ENCODE measurements around the gene MED12L. TPM values are rescaled to one million over a fixed set of nuclear protein-coding genes. Genes with fewer than 3 reads are reported as not detected.
A peak's percentile ranks its signal among the peaks of the same experiment; 100 is the strongest.

The MED12L gene
- total RNA-seq, 2 donors from 2014 or later = 3.3 to 6.4 TPM

DNA sequence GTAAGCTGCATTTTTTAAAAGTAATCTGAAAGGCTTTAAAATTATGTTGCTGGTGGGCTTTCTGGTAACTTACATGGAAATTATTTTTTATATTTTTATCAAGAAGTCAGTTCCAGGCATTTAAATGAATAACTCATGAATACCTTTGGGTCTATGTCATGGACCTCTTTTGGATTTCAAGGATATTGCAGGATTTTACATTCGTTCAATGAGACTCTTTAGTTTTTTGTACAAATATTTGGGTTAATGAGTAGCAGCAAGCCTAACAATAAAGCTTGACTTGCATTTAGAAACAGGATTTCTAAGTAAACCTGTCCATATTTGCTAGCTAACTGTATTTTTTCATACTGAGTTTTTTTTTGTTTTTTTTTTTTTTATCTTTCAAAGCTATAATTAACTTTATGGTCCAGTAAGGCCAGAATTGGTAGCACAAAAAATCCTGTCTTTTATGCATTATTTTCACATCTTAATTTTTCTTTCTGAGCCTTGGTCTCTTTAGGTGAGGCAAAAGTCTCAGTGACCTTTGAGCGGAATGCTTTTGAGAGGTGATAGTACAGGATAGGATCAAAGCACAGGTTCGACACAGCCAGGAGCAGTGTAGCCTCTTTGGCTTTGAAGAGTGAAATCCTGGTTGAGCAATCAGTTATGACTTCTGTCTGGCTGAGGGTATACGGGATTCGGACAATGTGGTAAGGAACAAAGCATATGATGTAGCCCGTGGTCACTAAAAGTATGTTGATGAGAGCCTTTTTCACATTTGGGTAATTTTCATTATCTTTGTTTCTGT, 112.7 kb downstream of the MED12L start:
- no peak for ATAC-seq (replicated peaks)
- Mint-ChIP-seq H3K27me3 (no peaks in the 10 kb centered on the region), H3K27ac (peak overlapping the region; percentile 95), H3K9me3 (no peaks in the 10 kb centered on the region), H3K4me1 (peaks cover 13% of the 10 kb centered on the region), H3K4me3 (peak overlapping the region; percentile 89), H3K36me3 (ENCODE audit: low read depth) (peaks cover 70% of the 10 kb centered on the region)

GRCh38 chr3:151198849-151199248, 113.4 kb downstream of the MED12L start:
- H3K4me1 Mint-ChIP-seq = peaks cover 14% of the 10 kb centered on the region
- no peaks in the 10 kb centered on the region for H3K27me3 Mint-ChIP-seq
- peaks cover 72% of the 10 kb centered on the region for H3K36me3 Mint-ChIP-seq (ENCODE audit: low read depth)
- H3K9me3 Mint-ChIP-seq = no peaks in the 10 kb centered on the region
- peak overlapping the region; percentile 95 for H3K27ac Mint-ChIP-seq
- peak overlapping the region; percentile 89 for H3K4me3 Mint-ChIP-seq
- ATAC-seq (replicated peaks) = no peak

GRCh38 chr3:151199554-151200438, 114.3 kb downstream of the MED12L start:
- peaks cover 69% of the 10 kb centered on the region for H3K36me3 Mint-ChIP-seq (ENCODE audit: low read depth)
- peak overlapping the region; percentile 95 for H3K27ac Mint-ChIP-seq
- peaks cover 22% of the 10 kb centered on the region for H3K4me1 Mint-ChIP-seq
- H3K9me3 Mint-ChIP-seq = no peaks in the 10 kb centered on the region
- peak overlapping the region; percentile 89 for H3K4me3 Mint-ChIP-seq
- H3K27me3 Mint-ChIP-seq = no peaks in the 10 kb centered on the region
- ATAC-seq (replicated peaks) = peak; percentile 34

GRCh38 chr3:151200586-151200985, 115.1 kb downstream of the MED12L start:
- no peaks in the 10 kb centered on the region for H3K9me3 Mint-ChIP-seq
- peaks cover 22% of the 10 kb centered on the region for H3K4me1 Mint-ChIP-seq
- H3K4me3 Mint-ChIP-seq = peak overlapping the region; percentile 89
- no peaks in the 10 kb centered on the region for H3K27me3 Mint-ChIP-seq
- peak overlapping the region; percentile 95 for H3K27ac Mint-ChIP-seq
- ATAC-seq (replicated peaks) = no peak
- peaks cover 76% of the 10 kb centered on the region for H3K36me3 Mint-ChIP-seq (ENCODE audit: low read depth)

DNA sequence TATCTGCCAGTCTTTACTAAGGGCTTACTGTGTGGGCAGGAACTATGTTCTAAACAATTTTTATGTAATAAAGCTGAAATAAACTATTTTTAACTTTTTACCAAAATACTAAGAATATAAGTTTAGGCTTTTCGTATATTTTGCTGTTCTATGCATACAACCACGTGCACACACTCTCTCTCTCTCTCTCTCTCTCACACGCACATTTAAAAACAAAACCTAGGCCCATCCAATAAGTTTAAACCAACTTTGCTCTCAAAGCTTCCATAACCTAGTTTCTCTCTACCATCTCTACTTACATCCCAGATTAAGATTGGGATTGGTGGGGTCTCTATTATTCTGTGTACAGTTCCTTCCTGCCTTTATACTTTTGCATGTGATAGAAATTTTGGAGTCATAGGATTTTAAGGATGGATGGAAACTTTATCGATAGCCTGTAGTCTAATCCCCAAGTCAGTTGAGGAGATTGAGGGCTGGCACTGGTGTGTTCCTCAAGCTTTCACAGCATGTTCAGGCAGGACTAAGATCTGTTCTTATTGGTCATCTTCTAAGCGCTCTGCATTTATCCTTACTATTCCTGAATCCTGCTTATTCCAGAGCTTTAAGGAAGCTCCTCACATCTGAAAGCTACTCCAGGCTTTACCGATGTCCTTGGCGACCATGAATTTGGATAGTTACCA, 115.7 kb downstream of the MED12L start:
- ATAC-seq (replicated peaks) = no peak
- peak overlapping the region; percentile 95 for H3K27ac Mint-ChIP-seq
- H3K36me3 Mint-ChIP-seq (ENCODE audit: low read depth) = peaks cover 74% of the 10 kb centered on the region
- no peaks in the 10 kb centered on the region for H3K9me3 Mint-ChIP-seq
- H3K4me3 Mint-ChIP-seq = peak overlapping the region; percentile 89
- peaks cover 25% of the 10 kb centered on the region for H3K4me1 Mint-ChIP-seq
- no peaks in the 10 kb centered on the region for H3K27me3 Mint-ChIP-seq

DNA sequence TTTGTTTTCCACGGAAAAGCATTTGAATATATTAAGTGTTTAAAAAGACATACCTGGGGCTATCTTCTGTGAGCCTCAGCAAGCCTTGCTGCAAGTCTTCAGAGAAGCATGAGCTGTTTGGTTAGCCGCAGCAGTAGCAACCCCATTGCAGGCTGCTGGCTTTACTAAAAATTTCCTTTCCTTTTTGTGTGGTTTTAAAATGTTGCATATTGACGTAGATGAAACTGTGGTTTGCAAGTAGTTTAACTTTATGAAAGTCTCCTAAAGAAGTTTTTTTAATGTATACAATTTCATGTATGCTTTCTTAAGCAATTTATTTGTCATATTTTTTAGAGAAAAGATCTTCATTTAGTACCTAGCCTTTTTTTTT, 117.6 kb downstream of the MED12L start, which contains the start of gene GPR171:
Gene GPR171 (minus strand): TSS at position 166 of the 370 bp plus-strand sequence. CDS start 3,830 bp downstream, outside the sequence.
- no peaks in the 10 kb centered on the region for H3K27me3 Mint-ChIP-seq
- peak; percentile 66 for ATAC-seq (replicated peaks)
- H3K4me3 Mint-ChIP-seq = peak within 1 kb of the TSS; percentile 89
- peaks cover 30% of the 10 kb centered on the region for H3K4me1 Mint-ChIP-seq
- H3K27ac Mint-ChIP-seq = peak within 1 kb of the TSS; percentile 96
- H3K9me3 Mint-ChIP-seq = no peaks in the 10 kb centered on the region
- peaks cover 68% of the 10 kb centered on the region for H3K36me3 Mint-ChIP-seq (ENCODE audit: low read depth)

- H3K4me1 Mint-ChIP-seq = peaks cover 34% of the 10 kb centered on the region
- peaks cover 51% of the 10 kb centered on the region for H3K36me3 Mint-ChIP-seq (ENCODE audit: low read depth)
- peak overlapping the region; percentile 96 for H3K27ac Mint-ChIP-seq
- H3K9me3 Mint-ChIP-seq = no peaks in the 10 kb centered on the region
- H3K4me3 Mint-ChIP-seq = peak overlapping the region; percentile 74
- peak; percentile 37 for ATAC-seq (replicated peaks)
- H3K27me3 Mint-ChIP-seq = no peaks in the 10 kb centered on the region
Observed at GRCh38 chr3:151204530-151205402, 119.3 kb downstream of the MED12L start.

DNA sequence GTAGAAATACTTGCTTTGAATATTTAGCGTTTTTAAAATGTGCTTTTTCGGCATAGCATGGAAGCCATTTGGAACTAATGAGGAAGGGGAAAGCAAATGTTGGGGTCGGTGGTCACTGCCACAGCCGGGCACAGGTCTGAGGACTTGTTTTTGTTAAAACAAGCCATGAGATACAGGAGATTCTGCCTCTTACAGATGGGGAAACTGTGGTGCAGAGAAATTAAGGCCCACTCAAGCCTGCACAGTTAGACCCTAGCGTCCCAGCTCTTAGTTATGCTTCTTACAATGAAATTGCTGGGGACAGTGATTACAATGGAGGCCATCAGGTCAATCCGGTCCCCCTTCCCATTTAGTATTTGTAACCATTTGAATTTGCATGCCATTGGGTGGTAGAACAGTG, 120.0 kb downstream of the MED12L start:
- Mint-ChIP-seq H3K27me3 (no peaks in the 10 kb centered on the region), H3K27ac (peak overlapping the region; percentile 96), H3K36me3 (ENCODE audit: low read depth) (peaks cover 44% of the 10 kb centered on the region), H3K4me3 (peak overlapping the region; percentile 74), H3K4me1 (peaks cover 39% of the 10 kb centered on the region), H3K9me3 (no peaks in the 10 kb centered on the region)
- no peak for ATAC-seq (replicated peaks)

GRCh38 chr3:151206201-151206600, 120.7 kb downstream of the MED12L start:
- Mint-ChIP-seq H3K27me3 (no peaks in the 10 kb centered on the region), H3K36me3 (ENCODE audit: low read depth) (peaks cover 37% of the 10 kb centered on the region), H3K4me3 (peak overlapping the region; percentile 74), H3K27ac (peak overlapping the region; percentile 96), H3K4me1 (peaks cover 46% of the 10 kb centered on the region), H3K9me3 (no peaks in the 10 kb centered on the region)
- ATAC-seq (replicated peaks) = peak; percentile 40

DNA sequence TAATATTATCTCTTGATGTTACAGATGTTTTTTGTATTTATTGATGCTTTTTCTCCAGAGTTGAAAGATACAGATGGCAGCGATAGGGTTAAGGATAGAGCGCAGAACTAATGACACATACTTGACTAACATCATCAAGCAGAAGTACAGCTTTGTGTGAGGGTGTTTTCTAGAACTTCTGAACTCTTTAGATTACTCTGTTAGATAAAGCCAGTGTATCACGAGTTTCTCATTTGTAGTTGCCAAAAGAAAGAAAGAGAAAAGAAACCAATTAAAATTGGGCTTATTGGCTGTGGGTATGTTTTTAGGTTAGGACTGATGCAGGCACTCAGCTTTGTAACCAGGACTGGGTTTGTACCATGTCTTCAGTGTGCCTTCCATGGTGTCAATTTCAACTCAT, 124.2 kb downstream of the MED12L start:
- ATAC-seq (replicated peaks) = peak; percentile 63
- peak overlapping the region; percentile 52 for H3K4me3 Mint-ChIP-seq
- H3K36me3 Mint-ChIP-seq (ENCODE audit: low read depth) = peaks cover 12% of the 10 kb centered on the region
- peak overlapping the region; percentile 74 for H3K27ac Mint-ChIP-seq
- H3K27me3 Mint-ChIP-seq = no peaks in the 10 kb centered on the region
- peaks cover 38% of the 10 kb centered on the region for H3K4me1 Mint-ChIP-seq
- no peaks in the 10 kb centered on the region for H3K9me3 Mint-ChIP-seq

DNA sequence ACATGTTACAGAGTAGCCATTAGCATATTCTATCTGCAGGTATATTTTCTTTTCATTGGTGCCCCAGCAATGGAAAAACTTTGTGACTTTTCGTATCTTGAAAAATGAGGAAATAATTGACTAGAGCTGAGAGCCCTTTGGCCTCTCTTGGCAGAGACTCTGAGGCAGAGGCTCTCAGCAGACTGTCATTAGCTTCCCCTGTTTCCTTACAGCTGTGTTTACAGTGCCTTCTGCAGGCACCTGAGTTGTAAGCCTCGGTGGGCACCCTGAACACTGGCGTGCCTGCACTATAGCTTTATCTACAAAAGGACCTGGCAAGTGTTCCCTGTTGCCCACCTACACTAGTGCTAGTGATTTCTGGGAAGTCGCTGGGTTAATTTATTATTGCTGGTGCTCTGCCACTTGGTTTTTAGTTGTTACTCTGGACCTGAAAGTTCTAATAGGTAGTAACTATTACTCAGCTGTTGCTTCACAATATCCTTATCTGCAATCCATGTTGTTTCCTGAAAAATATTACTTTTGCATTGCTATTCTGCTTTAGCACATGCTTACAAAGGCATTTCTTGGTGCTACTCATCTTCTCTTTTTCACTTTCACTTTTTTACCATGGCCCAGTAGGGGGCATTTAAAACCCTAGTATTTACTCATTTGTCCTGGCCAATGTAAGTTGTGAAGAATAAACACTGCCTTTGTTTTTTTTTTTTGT, 125.4 kb downstream of the MED12L start:
- H3K4me3 Mint-ChIP-seq = peak overlapping the region; percentile 52
- peaks cover 36% of the 10 kb centered on the region for H3K4me1 Mint-ChIP-seq
- no peaks in the 10 kb centered on the region for H3K27me3 Mint-ChIP-seq

DNA sequence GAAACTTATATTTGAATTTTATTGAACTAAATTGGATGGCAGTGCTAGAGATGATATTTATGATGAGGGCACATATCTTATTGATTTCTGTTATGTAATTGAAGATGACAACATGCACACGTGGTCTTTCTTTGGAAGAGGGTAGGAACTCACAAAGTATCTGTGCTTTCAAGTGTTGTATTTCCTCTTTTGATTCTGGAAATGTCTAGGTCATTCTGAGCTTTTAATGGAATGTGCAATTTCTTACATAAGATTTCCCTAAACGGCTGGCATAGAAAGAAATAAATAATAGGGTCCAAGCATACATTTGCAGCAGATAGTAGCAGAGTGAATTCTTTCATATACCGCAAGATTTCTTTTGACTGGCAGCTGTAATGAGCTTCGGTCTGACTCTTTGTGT, 127.7 kb downstream of the MED12L start:
- ATAC-seq (replicated peaks) = no peak
- H3K27me3 Mint-ChIP-seq = no peaks in the 10 kb centered on the region

More for the DNA sequence above, 125.4 kb downstream of the MED12L start:
- Mint-ChIP-seq H3K9me3 (no peaks in the 10 kb centered on the region), H3K36me3 (ENCODE audit: low read depth) (peaks cover 4% of the 10 kb centered on the region), H3K27ac (peak overlapping the region; percentile 22)
- ATAC-seq (replicated peaks) = no peak

DNA sequence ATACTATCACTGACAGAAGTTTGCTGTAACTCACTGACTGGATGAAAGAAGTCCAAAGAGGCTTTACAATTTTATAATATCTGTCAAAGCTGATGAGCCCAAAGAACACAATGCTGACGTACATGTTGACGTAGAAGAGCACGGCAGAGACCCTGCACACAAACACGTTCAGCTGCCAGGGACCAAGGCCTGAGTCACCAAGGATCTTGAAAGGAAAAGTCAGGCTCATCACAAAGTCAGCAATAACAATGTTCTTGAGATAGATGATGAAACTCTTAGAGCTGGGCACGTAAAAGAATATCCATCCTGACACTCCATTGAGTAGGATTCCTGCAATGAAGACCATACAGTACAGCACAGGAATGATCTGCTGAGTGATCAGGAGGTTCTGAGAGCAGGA, 128.4 kb downstream of the MED12L start:
- Mint-ChIP-seq H3K4me1 (peaks cover 25% of the 10 kb centered on the region), H3K27ac (no peak overlapping the region), H3K36me3 (ENCODE audit: low read depth) (no peaks in the 10 kb centered on the region), H3K27me3 (no peaks in the 10 kb centered on the region), H3K4me3 (no peak overlapping the region), H3K9me3 (no peaks in the 10 kb centered on the region)
- ATAC-seq (replicated peaks) = no peak

More for the DNA sequence above, 127.7 kb downstream of the MED12L start:
- Mint-ChIP-seq H3K9me3 (no peaks in the 10 kb centered on the region), H3K36me3 (ENCODE audit: low read depth) (no peaks in the 10 kb centered on the region), H3K4me1 (peaks cover 28% of the 10 kb centered on the region), H3K4me3 (no peak overlapping the region), H3K27ac (no peak overlapping the region)

Data from activated T-helper 17 cell treated with anti-CD3 and anti-CD28 coated beads, Interleukin-2, amount 50 U/mL, for 72 hours (primary cell).